Ascending aorta (tissue), 2 donors: ENCODE results near the gene ATP6V1A. TPM values are rescaled to one million over a fixed set of nuclear protein-coding genes. Genes with fewer than 3 reads are reported as not detected.

Experiments used
- DNase-seq, 2 donors: peaks; one replicate each; pipeline ENCODE4 v3.0.0-alpha.2; 2019; ENCODE audit warnings: low spot score in 2 of 2
- H3K27ac ChIP-seq, 2 donors: fragments of 200-600 bp; sonication (generic); one replicate each; pipeline ENCODE4 v1.5.1; 2016 to 2017; ENCODE audit warnings: mild to moderate bottlenecking in 1 of 2
- H3K27me3 ChIP-seq: fragments of 200-600 bp; sonication (generic); one replicate; pipeline ENCODE4 v1.5.1; 2017
- H3K36me3 ChIP-seq, 2 donors: fragments of 200-600 bp; sonication (generic); one replicate each; pipeline ENCODE4 v1.5.1; 2016
- H3K4me1 ChIP-seq, 2 donors: fragments of 200-600 bp; sonication (generic); one replicate each; pipeline ENCODE4 v1.5.1; 2016 to 2017; ENCODE audit warnings: mild to moderate bottlenecking in 1 of 2
- H3K4me3 ChIP-seq, 2 donors: fragments of 200-600 bp; sonication (generic); one replicate each; pipeline ENCODE4 v1.5.1; 2016 to 2017; ENCODE audit warnings: mild to moderate bottlenecking in 1 of 2
- H3K9me3 ChIP-seq, 2 donors: fragments of 200-600 bp; sonication (generic); one replicate each; pipeline ENCODE4 v1.5.1; 2016
- CTCF ChIP-seq, 3 experiments: fragments of 200-600 bp in 2 of 3; fragments of 450-650 bp in 1 of 3; sonication (generic) in 2 of 3; IDR thresholded peaks; one replicate each; pipeline ENCODE4 v1.5.1; 2016 to 2019; ENCODE audit warnings: antibody characterized with exemption in 3 of 3, mild to moderate bottlenecking in 1 of 3, moderate library complexity in 1 of 3
- intact Hi-C: fragments of 100-400 bp; cut with DNase I; formaldehyde crosslinking; loops from one replicate; pipeline ENCODE4 v1.15.1; 2023
- total RNA-seq: library from RNA; depleted of rRNA; stranded (reverse); fragments of >200 nt; gene quantifications from one replicate; pipeline ENCODE4 v1.1.0, GENCODE V29; 2016

ATP6V1A gene
- total RNA-seq, 1 donor from 2014 or later, result 18.3 TPM

GRCh38 chr3:113741086-113741485 is 5.7 kb upstream of the ATP6V1A start:
- Histone ChIP-seq H3K9me3 (no peaks in the 10 kb centered on the region), H3K4me3 (no peak overlapping the region), H3K36me3 (no peaks in the 10 kb centered on the region), H3K27ac (no peak overlapping the region), H3K4me1 (peaks cover 6 to 19% of the 10 kb centered on the region in 2 donors), H3K27me3 (no peaks in the 10 kb centered on the region)
- TF ChIP-seq CTCF (IDR thresholded peaks at IDR 0.05), result no peak
- intact Hi-C loops, result loop anchor here (10.0 kb wide), 2 partner anchors 414 to 686 kb away; no protein-coding TSS in a partner anchor
- DNase-seq, result no peak

GRCh38 chr3:113741620-113742019 is 5.2 kb upstream of the ATP6V1A start:
- no peak overlapping the region for H3K27ac ChIP-seq
- intact Hi-C loops, result loop anchor here (10.0 kb wide), 2 partner anchors 413 to 687 kb away; no protein-coding TSS in a partner anchor
- H3K36me3 ChIP-seq, result no peaks in the 10 kb centered on the region
- no peaks in the 10 kb centered on the region for H3K27me3 ChIP-seq
- peaks cover 6 to 18% of the 10 kb centered on the region in 2 donors for H3K4me1 ChIP-seq
- H3K4me3 ChIP-seq, result no peak overlapping the region
- DNase-seq, result no peak
- H3K9me3 ChIP-seq, result no peaks in the 10 kb centered on the region
- TF ChIP-seq CTCF (IDR thresholded peaks at IDR 0.05), result no peak

GRCh38 chr3:113743006-113743630 is 3.7 kb upstream of the ATP6V1A start:
- TF ChIP-seq CTCF (IDR thresholded peaks at IDR 0.05), result no peak
- Histone ChIP-seq H3K36me3 (no peaks in the 10 kb centered on the region), H3K4me1 (peaks cover 6 to 23% of the 10 kb centered on the region in 2 donors), H3K9me3 (no peaks in the 10 kb centered on the region), H3K4me3 (peak overlapping the region in 1 of 2 donors; percentile 100), H3K27me3 (no peaks in the 10 kb centered on the region), H3K27ac (no peak overlapping the region)
- no peak for DNase-seq
- intact Hi-C loops, result loop anchor here (10.0 kb wide), 2 partner anchors 412 to 688 kb away; no protein-coding TSS in a partner anchor

GRCh38 chr3:113744941-113745755 is 1.7 kb upstream of the ATP6V1A start:
- DNase-seq, result peak; percentile 59 to 88

More at GRCh38 chr3:113744941-113745755, 1.7 kb upstream of the ATP6V1A start:
- no peaks in the 10 kb centered on the region for H3K36me3 ChIP-seq
- H3K27me3 ChIP-seq, result no peaks in the 10 kb centered on the region
- peak; percentile 44 to 80 (median 65) for TF ChIP-seq CTCF (IDR thresholded peaks at IDR 0.05)
- peak overlapping the region; percentile 98 to 100 for H3K27ac ChIP-seq
- H3K4me3 ChIP-seq, result peak overlapping the region; percentile 97 to 100
- H3K9me3 ChIP-seq, result no peaks in the 10 kb centered on the region
- intact Hi-C loops, result loop anchor here (10.0 kb wide), 2 partner anchors 410 to 690 kb away; no protein-coding TSS in a partner anchor
- peaks cover 6 to 29% of the 10 kb centered on the region in 2 donors for H3K4me1 ChIP-seq
